Measurements from ENCODE around the gene FCF1. TPM values are rescaled to one million over a fixed set of nuclear protein-coding genes. Genes with fewer than 3 reads are reported as not detected.

Gene FCF1
- total RNA-seq, 1 experiment from 2014 or later, result 62.5 TPM

DNA sequence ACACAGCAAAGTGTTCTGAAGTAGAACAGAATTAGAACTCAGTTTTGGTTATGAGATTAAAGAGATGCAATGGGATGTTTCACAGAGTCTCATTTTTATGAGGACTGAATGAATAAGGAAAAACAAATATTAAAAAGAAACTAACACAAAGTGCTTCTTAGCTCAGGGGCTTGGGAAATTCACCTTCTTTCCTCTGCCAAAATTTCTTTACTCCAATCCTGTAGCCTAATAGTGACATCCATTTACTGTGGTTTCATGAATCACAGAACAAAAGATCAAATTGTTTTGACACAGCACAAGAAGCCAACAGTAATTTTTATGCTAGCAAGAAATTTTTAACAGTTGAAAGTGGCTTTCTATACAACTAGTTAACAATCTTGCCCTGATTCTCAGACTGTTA is 37.7 kb upstream of the FCF1 start:
- H3K4me3 ChIP-seq (ENCODE audit: low read depth, low read length), result no peak overlapping the region
- H3K4me3 Mint-ChIP-seq (ENCODE audit: unreplicated experiment), result no peak overlapping the region
- H3K27ac Mint-ChIP-seq (ENCODE audit: unreplicated experiment), result no peak overlapping the region
- H3K27me3 Mint-ChIP-seq (ENCODE audit: insufficient read depth, unreplicated experiment), result no peaks in the 10 kb centered on the region
- H3K36me3 ChIP-seq (ENCODE audit: control insufficient read depth, insufficient read depth, low read length), result peaks cover 4% of the 10 kb centered on the region
- no peaks in the 10 kb centered on the region for H3K9me3 ChIP-seq
- no peak for DNase-seq
- TF ChIP-seq, protein P1, sequence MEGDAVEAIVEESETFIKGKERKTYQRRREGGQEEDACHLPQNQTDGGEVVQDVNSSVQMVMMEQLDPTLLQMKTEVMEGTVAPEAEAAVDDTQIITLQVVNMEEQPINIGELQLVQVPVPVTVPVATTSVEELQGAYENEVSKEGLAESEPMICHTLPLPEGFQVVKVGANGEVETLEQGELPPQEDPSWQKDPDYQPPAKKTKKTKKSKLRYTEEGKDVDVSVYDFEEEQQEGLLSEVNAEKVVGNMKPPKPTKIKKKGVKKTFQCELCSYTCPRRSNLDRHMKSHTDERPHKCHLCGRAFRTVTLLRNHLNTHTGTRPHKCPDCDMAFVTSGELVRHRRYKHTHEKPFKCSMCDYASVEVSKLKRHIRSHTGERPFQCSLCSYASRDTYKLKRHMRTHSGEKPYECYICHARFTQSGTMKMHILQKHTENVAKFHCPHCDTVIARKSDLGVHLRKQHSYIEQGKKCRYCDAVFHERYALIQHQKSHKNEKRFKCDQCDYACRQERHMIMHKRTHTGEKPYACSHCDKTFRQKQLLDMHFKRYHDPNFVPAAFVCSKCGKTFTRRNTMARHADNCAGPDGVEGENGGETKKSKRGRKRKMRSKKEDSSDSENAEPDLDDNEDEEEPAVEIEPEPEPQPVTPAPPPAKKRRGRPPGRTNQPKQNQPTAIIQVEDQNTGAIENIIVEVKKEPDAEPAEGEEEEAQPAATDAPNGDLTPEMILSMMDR (IDR thresholded peaks at IDR 0.05; ENCODE audit: insufficient read depth in 1 of 2, low read depth in 1 of 2, low read length in 1 of 2, severe bottlenecking in 1 of 2, unreplicated experiment in 1 of 2), result no peak
- intact Hi-C loops (cut with micrococcal nuclease; ENCODE audit: unreplicated experiment), result no loop called here
- no TSS peak for BruUV-seq (replicated peaks)
- no peaks in the 10 kb centered on the region for H3K9me3 Mint-ChIP-seq (ENCODE audit: unreplicated experiment)
- H3K27me3 ChIP-seq (replicated peaks; ENCODE audit: control insufficient read depth, insufficient read depth, low read length), result no peaks in the 10 kb centered on the region
- H3K4me1 ChIP-seq, result no peaks in the 10 kb centered on the region
- H3K36me3 Mint-ChIP-seq (ENCODE audit: insufficient read depth, unreplicated experiment), result peaks cover 44% of the 10 kb centered on the region
- CTCF ChIA-PET, result no interaction called here
- H3K4me1 Mint-ChIP-seq (ENCODE audit: low read depth, unreplicated experiment), result no peaks in the 10 kb centered on the region
- POLR2A ChIA-PET, result no interaction called here

DNA sequence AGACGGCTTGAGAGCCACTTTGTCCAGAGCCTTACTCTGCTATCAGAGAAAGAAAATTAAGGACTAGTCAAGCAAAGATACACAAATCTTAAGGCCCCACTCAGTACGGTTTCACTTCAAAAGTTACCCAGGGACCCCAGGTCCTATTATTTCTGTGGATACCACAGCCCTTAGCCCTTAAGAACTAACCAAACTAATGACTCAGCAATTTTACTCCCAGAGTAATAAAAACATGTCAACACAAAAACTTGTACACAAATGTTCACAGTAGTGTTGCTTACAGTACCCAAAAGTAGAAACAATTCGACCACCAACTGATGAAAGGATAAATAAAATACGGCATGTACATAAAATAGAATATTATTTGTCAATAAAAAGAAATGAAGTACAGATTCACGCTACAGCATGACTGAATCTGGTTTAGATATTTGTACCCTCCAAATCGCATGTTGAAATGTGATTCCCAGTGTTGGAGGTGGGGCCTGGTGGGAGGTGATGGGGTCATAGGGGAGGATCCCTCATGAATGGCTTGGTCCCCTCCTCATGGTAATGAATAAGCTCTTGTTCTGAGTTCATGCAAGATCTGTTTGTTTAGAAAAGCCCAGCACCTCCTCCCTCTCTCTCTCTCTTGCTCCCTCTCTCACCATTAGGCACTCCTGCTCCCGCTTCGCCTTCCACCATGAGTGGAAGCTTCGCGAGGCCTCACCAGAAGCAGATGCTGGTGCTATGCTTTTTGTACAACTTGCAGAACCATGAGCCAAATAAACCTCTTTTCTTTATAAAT is 30.6 kb upstream of the FCF1 start:
- no peaks in the 10 kb centered on the region for H3K27me3 Mint-ChIP-seq (ENCODE audit: insufficient read depth, unreplicated experiment)
- POLR2A ChIA-PET, result interaction anchor here (0.6 kb wide), 1 partner anchor 80 kb away, joined by 4 read pairs; no protein-coding TSS in a partner anchor
- peaks cover 47% of the 10 kb centered on the region for H3K36me3 Mint-ChIP-seq (ENCODE audit: insufficient read depth, unreplicated experiment)
- H3K4me3 ChIP-seq (ENCODE audit: low read depth, low read length), result no peak overlapping the region
- H3K4me3 Mint-ChIP-seq (ENCODE audit: unreplicated experiment), result no peak overlapping the region
- DNase-seq, result no peak
- H3K9me3 ChIP-seq, result no peaks in the 10 kb centered on the region
- H3K27me3 ChIP-seq (replicated peaks; ENCODE audit: control insufficient read depth, insufficient read depth, low read length), result no peaks in the 10 kb centered on the region
- BruUV-seq (replicated peaks), result no TSS peak
- CTCF ChIA-PET, result no interaction called here
- H3K36me3 ChIP-seq (ENCODE audit: control insufficient read depth, insufficient read depth, low read length), result peaks cover 1% of the 10 kb centered on the region
- no peak overlapping the region for H3K27ac Mint-ChIP-seq (ENCODE audit: unreplicated experiment)
- TF ChIP-seq, protein P1 (IDR thresholded peaks at IDR 0.05; ENCODE audit: insufficient read depth in 1 of 2, low read depth in 1 of 2, low read length in 1 of 2, severe bottlenecking in 1 of 2, unreplicated experiment in 1 of 2), result no peak
- H3K4me1 Mint-ChIP-seq (ENCODE audit: low read depth, unreplicated experiment), result peaks cover 16% of the 10 kb centered on the region
- H3K9me3 Mint-ChIP-seq (ENCODE audit: unreplicated experiment), result no peaks in the 10 kb centered on the region
- intact Hi-C loops (cut with micrococcal nuclease; ENCODE audit: unreplicated experiment), result no loop called here
- H3K4me1 ChIP-seq, result peaks cover 17% of the 10 kb centered on the region

DNA sequence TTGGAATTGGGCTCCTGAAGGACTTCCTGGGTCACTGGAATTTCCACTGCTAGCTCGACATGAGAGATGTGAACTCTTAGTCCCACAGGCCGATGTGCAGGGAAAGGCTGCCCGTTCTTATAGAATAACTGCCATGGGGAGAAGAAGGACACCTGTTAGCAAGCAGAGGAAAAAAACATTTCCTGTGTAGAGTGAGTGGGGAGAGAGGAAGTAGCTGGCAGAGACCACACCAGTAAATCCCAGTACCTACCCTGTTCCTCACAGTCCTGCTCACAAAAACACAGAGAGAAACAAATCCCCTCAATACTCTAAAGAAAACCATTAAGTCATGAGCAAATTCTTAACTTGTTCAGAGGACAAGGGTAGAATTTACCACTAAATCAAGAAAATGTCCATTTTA is 29.5 kb upstream of the FCF1 start:
- peaks cover 1% of the 10 kb centered on the region for H3K36me3 ChIP-seq (ENCODE audit: control insufficient read depth, insufficient read depth, low read length)

More for the DNA sequence above, 29.5 kb upstream of the FCF1 start:
- Mint-ChIP-seq H3K27me3 (ENCODE audit: insufficient read depth, unreplicated experiment) (no peaks in the 10 kb centered on the region), H3K4me3 (ENCODE audit: unreplicated experiment) (no peak overlapping the region), H3K4me1 (ENCODE audit: low read depth, unreplicated experiment) (peaks cover 16% of the 10 kb centered on the region), H3K27ac (ENCODE audit: unreplicated experiment) (no peak overlapping the region), H3K36me3 (ENCODE audit: insufficient read depth, unreplicated experiment) (peaks cover 43% of the 10 kb centered on the region), H3K9me3 (ENCODE audit: unreplicated experiment) (no peaks in the 10 kb centered on the region)
- H3K4me3 ChIP-seq (ENCODE audit: low read depth, low read length), result no peak overlapping the region
- no TSS peak for BruUV-seq (replicated peaks)
- H3K4me1 ChIP-seq, result peaks cover 20% of the 10 kb centered on the region
- ChIA-PET POLR2A (no interaction called here), CTCF (no interaction called here)
- intact Hi-C loops (cut with micrococcal nuclease; ENCODE audit: unreplicated experiment), result no loop called here
- no peak for DNase-seq
- H3K9me3 ChIP-seq, result no peaks in the 10 kb centered on the region
- no peaks in the 10 kb centered on the region for H3K27me3 ChIP-seq (replicated peaks; ENCODE audit: control insufficient read depth, insufficient read depth, low read length)
- TF ChIP-seq, protein P1 (IDR thresholded peaks at IDR 0.05; ENCODE audit: insufficient read depth in 1 of 2, low read depth in 1 of 2, low read length in 1 of 2, severe bottlenecking in 1 of 2, unreplicated experiment in 1 of 2), result no peak
